CD4-positive, alpha-beta T cell (primary cell): Measurements from ENCODE around the gene TRIML2. TPM values are rescaled to one million over a fixed set of nuclear protein-coding genes. Genes with fewer than 3 reads are reported as not detected.

Experiments used
- ATAC-seq: fragments of 200-7000 bp; cut with Tn5 transposase; one replicate; pipeline ENCODE4 v1.10.0; 2022; ENCODE audit warnings: mild to moderate bottlenecking; ENCODE audit not compliant: poor library complexity
- CTCF ChIA-PET: fragments of 350-600 bp; sonication (Branson Sonifier 250); formaldehyde crosslinking; loops from one replicate; lab custom pipeline; 2021; ENCODE audit warnings: antibody characterized with exemption, inconsistent platforms; lab: Charles Lee
- POLR2A ChIA-PET: fragments of 350-600 bp; sonication (Branson Sonifier 250); formaldehyde crosslinking; loops from one replicate; lab custom pipeline; 2021; ENCODE audit warnings: antibody characterized with exemption, inconsistent platforms; lab: Charles Lee
- DNase-seq, 14 experiments: peaks; one replicate each; pipeline ENCODE4 v3.0.0-alpha.2; 2013 to 2020; ENCODE audit warnings: mixed read lengths in 2 of 14
- H3K27ac ChIP-seq, 2 donors: one replicate each; pipeline versions ENCODE4 v1.5.1 to v1.7.0; 2013; ENCODE audit warnings: low read length in 2 of 2, low read depth in 1 of 2, mild to moderate bottlenecking in 1 of 2
- H3K27me3 ChIP-seq, 2 experiments: 1 replicate in 1 of 2; 2 replicates in 1 of 2; pipeline versions ENCODE4 v1.6.1 to v1.7.0; 2013; ENCODE audit warnings: low read length in 2 of 2, control low read depth in 1 of 2, mild to moderate bottlenecking in 1 of 2, moderate library complexity in 1 of 2; ENCODE audit not compliant: insufficient read depth in 2 of 2, control insufficient read depth in 1 of 2
- H3K36me3 ChIP-seq: one replicate; pipeline ENCODE4 v1.6.1; 2013; ENCODE audit warnings: low read length, control low read depth; ENCODE audit not compliant: insufficient read depth
- H3K4me1 ChIP-seq: one replicate; pipeline ENCODE4 v1.6.1; 2013; ENCODE audit warnings: low read length, control low read depth; ENCODE audit not compliant: insufficient read depth
- H3K4me3 ChIP-seq: one replicate; pipeline ENCODE4 v1.5.1; 2013; ENCODE audit warnings: mild to moderate bottlenecking, low read length, moderate library complexity
- H3K9me3 ChIP-seq, 2 experiments: 1 replicate in 1 of 2; 2 replicates in 1 of 2; pipeline versions ENCODE4 v1.6.1 to v1.7.0; 2013; ENCODE audit warnings: low read length in 2 of 2, mild to moderate bottlenecking in 2 of 2, control low read depth in 1 of 2, moderate library complexity in 1 of 2; ENCODE audit not compliant: control insufficient read depth in 1 of 2, insufficient read depth in 1 of 2
- H3K27ac Mint-ChIP-seq: one replicate; pipeline ENCODE4 v1.8.0; 2020; ENCODE audit warnings: mixed read lengths
- H3K27me3 Mint-ChIP-seq: one replicate; pipeline ENCODE4 v1.8.0; 2021; ENCODE audit warnings: mixed read lengths
- H3K36me3 Mint-ChIP-seq: one replicate; pipeline ENCODE4 v1.8.0; 2021; ENCODE audit warnings: low read depth, mixed read lengths
- H3K4me1 Mint-ChIP-seq: one replicate; pipeline ENCODE4 v1.8.0; 2021; ENCODE audit warnings: low read depth, mixed read lengths
- H3K4me3 Mint-ChIP-seq: one replicate; pipeline ENCODE4 v1.8.0; 2020; ENCODE audit warnings: mild to moderate bottlenecking, mixed read lengths
- H3K9me3 Mint-ChIP-seq: one replicate; pipeline ENCODE4 v1.8.0; 2020; ENCODE audit warnings: mixed read lengths
- intact Hi-C, 2 experiments: fragments of 100-400 bp; cut with DNase I in 1 of 2; cut with micrococcal nuclease in 1 of 2; formaldehyde crosslinking; loops; one replicate each; pipeline versions ENCODE4 v1.15.1 to v1.9.0; 2023 to 2025; cut with DNase I, micrococcal nuclease
- total RNA-seq, 174 experiments: library from RNA in 2 of 174; stranded (reverse) in 2 of 174; gene quantifications; one replicate each; pipeline ENCODE4 v1.2.3 and lab custom pipeline; 2021 to 2026
- TF ChIP-seq, protein P1 (sequence below): fragments of 200-600 bp; IDR thresholded peaks from one replicate; pipeline ENCODE4 v1.8.0; 2022; ENCODE audit warnings: antibody characterized with exemption, mild to moderate bottlenecking

Gene TRIML2
- total RNA-seq, 2 experiments from 2014 or later = not detected

GRCh38 chr4:188145601-188146000 is 36.2 kb upstream of the TRIML2 start:
- TF ChIP-seq, protein P1, sequence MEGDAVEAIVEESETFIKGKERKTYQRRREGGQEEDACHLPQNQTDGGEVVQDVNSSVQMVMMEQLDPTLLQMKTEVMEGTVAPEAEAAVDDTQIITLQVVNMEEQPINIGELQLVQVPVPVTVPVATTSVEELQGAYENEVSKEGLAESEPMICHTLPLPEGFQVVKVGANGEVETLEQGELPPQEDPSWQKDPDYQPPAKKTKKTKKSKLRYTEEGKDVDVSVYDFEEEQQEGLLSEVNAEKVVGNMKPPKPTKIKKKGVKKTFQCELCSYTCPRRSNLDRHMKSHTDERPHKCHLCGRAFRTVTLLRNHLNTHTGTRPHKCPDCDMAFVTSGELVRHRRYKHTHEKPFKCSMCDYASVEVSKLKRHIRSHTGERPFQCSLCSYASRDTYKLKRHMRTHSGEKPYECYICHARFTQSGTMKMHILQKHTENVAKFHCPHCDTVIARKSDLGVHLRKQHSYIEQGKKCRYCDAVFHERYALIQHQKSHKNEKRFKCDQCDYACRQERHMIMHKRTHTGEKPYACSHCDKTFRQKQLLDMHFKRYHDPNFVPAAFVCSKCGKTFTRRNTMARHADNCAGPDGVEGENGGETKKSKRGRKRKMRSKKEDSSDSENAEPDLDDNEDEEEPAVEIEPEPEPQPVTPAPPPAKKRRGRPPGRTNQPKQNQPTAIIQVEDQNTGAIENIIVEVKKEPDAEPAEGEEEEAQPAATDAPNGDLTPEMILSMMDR = no peak
- H3K9me3 ChIP-seq = peaks cover 0 to 32% of the 10 kb centered on the region in 2 experiments
- DNase-seq (no peak), ATAC-seq (no peak)
- Mint-ChIP-seq H3K4me1 (no peaks in the 10 kb centered on the region), H3K36me3 (no peaks in the 10 kb centered on the region), H3K9me3 (peaks cover 4% of the 10 kb centered on the region), H3K4me3 (no peak overlapping the region), H3K27me3 (no peaks in the 10 kb centered on the region), H3K27ac (no peak overlapping the region)
- no peaks in the 10 kb centered on the region for H3K36me3 ChIP-seq
- ChIA-PET POLR2A (no interaction called here), CTCF (no interaction called here)
- no peak overlapping the region for H3K4me3 ChIP-seq
- no peak overlapping the region for H3K27ac ChIP-seq
- intact Hi-C loops = no loop called here
- no peaks in the 10 kb centered on the region for H3K27me3 ChIP-seq
- no peaks in the 10 kb centered on the region for H3K4me1 ChIP-seq

DNA sequence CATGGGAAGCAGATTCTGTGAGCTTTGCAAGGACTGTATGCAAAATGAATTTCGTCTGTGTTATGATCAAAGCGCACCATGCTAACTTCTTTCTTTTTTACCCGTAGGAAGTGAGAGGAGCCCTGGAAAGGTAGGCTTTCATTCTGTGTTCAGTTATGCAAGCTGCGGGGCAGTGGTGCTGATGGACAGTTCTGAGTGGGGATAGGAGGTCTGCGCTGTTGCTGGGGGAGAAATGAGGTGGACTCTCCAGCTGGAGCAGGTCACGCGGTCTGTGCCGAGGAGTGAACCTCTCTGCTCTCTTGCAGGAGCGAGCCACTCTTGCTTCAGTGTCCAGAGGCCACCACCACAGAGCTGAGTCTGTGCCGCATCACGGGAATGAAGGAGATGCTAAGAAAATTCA is 34.3 kb upstream of the TRIML2 start:
- no peak for DNase-seq
- TF ChIP-seq, protein P1 = no peak
- Histone ChIP-seq H3K4me3 (no peak overlapping the region), H3K27me3 (no peaks in the 10 kb centered on the region), H3K36me3 (no peaks in the 10 kb centered on the region), H3K4me1 (no peaks in the 10 kb centered on the region), H3K27ac (no peak overlapping the region), H3K9me3 (peaks cover 5 to 37% of the 10 kb centered on the region in 2 experiments)
- no peak overlapping the region for H3K4me3 Mint-ChIP-seq
- no peaks in the 10 kb centered on the region for H3K27me3 Mint-ChIP-seq
- ChIA-PET POLR2A (no interaction called here), CTCF (no interaction called here)
- H3K4me1 Mint-ChIP-seq = no peaks in the 10 kb centered on the region
- H3K9me3 Mint-ChIP-seq = peaks cover 6% of the 10 kb centered on the region
- ATAC-seq = no peak
- no peaks in the 10 kb centered on the region for H3K36me3 Mint-ChIP-seq
- no peak overlapping the region for H3K27ac Mint-ChIP-seq
- intact Hi-C loops = no loop called here

GRCh38 chr4:188139671-188140070 is 30.3 kb upstream of the TRIML2 start:
- CTCF ChIA-PET = no interaction called here
- no peaks in the 10 kb centered on the region for H3K27me3 Mint-ChIP-seq
- Histone ChIP-seq H3K27ac (no peak overlapping the region), H3K27me3 (no peaks in the 10 kb centered on the region), H3K9me3 (peaks cover 5 to 31% of the 10 kb centered on the region in 2 experiments), H3K36me3 (no peaks in the 10 kb centered on the region), H3K4me1 (no peaks in the 10 kb centered on the region), H3K4me3 (no peak overlapping the region)
- TF ChIP-seq, protein P1 = no peak
- H3K36me3 Mint-ChIP-seq = no peaks in the 10 kb centered on the region
- DNase-seq (no peak), ATAC-seq (no peak)
- no peak overlapping the region for H3K4me3 Mint-ChIP-seq
- intact Hi-C loops = no loop called here
- no peak overlapping the region for H3K27ac Mint-ChIP-seq
- POLR2A ChIA-PET = no interaction called here
- H3K9me3 Mint-ChIP-seq = peaks cover 12% of the 10 kb centered on the region
- H3K4me1 Mint-ChIP-seq = no peaks in the 10 kb centered on the region
